ENCODE results near the gene BATF2.
A peak's percentile ranks its signal among the peaks of the same experiment; 100 is the strongest.
"Not testable (repeated sequence)": the region's sequence is repeated elsewhere in the genome, so short reads cannot be mapped to it uniquely, and the experiment has no call there.

Gene BATF2

GRCh38 chr11:65013130-65013887, 16.5 kb upstream of the BATF2 start:
- peak; percentile 90 to 93 for DNase-seq

DNA sequence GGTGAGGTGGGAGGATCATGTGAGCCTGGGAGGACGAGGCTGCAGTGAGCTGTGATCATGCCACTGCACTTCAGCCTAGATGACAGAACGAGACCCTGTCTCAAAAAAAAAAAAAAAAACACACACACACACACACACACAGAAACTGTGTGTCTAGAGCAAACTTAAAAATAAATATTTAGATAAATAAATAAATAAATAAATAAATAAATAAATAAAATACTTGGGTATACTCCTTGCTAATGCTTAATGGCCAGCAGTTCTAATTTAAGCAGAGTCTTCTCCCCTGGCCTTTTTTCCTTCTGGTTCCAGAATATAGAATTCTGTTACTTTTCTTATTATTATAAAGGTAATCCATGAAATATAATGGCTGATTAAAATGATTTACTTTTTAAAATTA, 12.1 kb upstream of the BATF2 start:
- DNase-seq = no peak

DNA sequence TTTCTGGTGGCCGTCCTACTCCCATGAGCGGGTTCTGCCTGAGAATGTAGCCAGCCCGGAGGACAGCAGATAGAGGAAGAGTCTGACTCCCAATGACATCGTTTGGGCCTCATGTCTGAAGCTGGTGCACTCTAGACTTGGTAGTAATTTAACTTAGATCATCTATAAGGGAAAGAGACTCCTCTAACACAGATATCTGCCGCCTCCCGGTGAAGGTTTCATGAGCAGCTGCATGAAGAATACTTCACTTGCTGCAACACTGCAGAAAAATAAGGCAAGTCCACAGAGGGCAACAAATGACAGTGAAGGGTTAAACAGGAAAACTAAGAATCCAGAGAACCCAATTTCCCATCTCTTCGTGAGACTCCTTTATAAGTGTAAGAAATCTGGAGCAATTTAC, 11.2 kb upstream of the BATF2 start:
- no peak for DNase-seq

- DNase-seq = not testable (repeated sequence)
These were observed 7.2 kb upstream of the BATF2 start for GRCh38 chr11:65003968-65004367.

- no peak for DNase-seq
These were observed 6.5 kb upstream of the BATF2 start for GRCh38 chr11:65003282-65003681.

GRCh38 chr11:65002706-65003105, 5.9 kb upstream of the BATF2 start:
- DNase-seq = no peak

- no peak for DNase-seq
These were observed 2.7 kb upstream of the BATF2 start for GRCh38 chr11:64999478-64999877.

- no peak for DNase-seq
These were observed 2.1 kb upstream of the BATF2 start for GRCh38 chr11:64998690-64999431.

- no peak for DNase-seq
These were observed 1.4 kb upstream of the BATF2 start for GRCh38 chr11:64998141-64998540.

DNA sequence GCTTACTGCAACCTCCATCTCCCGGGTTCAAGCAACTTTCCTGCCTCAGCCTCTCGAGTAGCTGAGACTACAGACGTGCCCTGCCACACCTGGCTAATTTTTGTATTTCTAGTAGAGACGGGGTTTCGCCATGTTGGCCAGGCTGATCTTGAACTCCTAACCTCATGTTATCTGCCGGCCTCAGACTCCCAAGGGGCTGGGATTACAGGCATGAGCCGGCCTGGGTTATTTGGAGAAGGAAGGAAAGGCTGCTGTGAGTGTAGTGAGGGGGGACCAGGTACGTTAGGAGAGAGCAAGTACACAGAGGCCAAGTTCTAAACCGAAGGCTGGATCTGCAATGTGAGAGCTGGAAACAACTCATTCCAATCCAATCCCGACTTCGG, 453 bp downstream of the BATF2 start:
- no peak for DNase-seq

GRCh38 chr11:64994318-64994717, 2.5 kb downstream of the BATF2 start:
- no peak for DNase-seq

DNA sequence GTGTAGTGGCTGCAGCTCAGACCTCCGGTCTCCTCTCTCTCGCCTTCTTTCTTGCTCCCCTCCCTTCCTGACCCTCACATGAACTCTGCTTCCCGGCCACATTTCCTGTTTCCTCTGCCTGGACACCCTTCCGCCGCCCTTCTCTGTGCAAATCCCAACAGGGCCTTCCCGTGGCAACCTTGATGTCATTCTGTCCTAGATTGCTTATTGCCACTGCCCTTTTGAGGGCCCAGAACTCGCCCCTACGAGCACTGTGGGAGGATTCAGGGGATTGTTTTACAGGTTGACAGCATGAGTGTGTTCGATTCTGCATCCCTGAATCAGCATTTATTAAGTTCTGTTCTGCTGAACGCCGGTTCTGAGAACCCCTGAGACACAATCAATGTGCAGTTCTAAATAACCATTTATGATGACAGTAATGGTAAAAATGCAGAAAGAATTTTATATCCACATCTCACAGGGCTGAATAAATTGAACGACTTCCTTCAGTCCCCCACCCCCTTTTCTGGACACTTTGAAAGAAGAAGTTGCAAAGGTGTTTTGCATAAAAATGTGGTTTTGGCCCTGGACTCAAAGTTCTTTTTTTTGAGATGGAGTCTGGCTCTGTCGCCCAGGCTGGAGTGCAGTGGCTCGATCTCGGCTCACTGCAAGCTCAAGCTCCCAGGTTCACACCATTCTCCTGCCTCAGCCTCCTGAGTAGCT, 6.4 kb downstream of the BATF2 start:
- DNase-seq = no peak

DNA sequence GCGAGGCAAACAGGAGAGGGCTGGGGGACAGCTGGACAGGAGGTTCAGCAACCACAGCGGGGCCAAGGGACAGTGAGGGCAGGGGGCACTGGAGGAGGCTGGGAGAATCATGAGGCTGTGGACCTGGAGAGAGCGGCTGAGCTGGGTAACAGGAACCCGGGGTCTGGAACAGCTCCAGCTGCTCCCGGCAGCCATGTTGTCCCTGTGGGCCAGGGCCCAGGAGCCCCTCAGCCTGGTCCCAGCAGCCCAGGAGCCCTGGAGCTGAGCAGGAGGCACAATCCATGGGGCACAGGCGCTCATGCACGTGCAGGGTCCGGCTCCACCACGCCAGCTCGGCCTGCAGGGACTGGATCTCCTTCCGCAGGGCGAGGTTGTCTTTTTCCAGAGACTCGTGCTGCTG, 7.4 kb downstream of the BATF2 start:
- no peak for DNase-seq

- no peak for DNase-seq
These were observed 8.5 kb downstream of the BATF2 start for GRCh38 chr11:64987998-64988854.

DNA sequence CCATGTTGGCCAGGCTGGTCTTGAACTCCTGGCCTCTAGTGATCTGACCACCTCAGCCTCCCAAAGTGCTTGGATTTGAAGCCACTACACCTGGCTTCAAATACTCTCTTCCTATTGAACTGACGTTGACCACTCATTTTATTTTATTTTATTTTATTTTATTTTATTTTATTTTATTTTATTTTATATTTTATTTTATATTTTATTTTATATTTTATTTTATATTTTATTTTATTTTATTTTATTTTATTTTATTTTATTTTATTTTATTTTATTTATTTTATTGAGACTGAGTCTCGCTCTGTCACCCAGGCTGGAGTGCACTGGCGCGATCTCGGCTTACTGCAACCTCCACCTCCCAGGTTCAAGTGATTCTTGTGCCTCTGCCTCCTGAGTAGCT, 13.4 kb downstream of the BATF2 start:
- not testable (repeated sequence) for DNase-seq

- DNase-seq = no peak
These were observed 20.1 kb downstream of the BATF2 start for GRCh38 chr11:64976651-64977050.

- DNase-seq = no peak
These were observed 22.6 kb downstream of the BATF2 start for GRCh38 chr11:64974124-64974523.

DNA sequence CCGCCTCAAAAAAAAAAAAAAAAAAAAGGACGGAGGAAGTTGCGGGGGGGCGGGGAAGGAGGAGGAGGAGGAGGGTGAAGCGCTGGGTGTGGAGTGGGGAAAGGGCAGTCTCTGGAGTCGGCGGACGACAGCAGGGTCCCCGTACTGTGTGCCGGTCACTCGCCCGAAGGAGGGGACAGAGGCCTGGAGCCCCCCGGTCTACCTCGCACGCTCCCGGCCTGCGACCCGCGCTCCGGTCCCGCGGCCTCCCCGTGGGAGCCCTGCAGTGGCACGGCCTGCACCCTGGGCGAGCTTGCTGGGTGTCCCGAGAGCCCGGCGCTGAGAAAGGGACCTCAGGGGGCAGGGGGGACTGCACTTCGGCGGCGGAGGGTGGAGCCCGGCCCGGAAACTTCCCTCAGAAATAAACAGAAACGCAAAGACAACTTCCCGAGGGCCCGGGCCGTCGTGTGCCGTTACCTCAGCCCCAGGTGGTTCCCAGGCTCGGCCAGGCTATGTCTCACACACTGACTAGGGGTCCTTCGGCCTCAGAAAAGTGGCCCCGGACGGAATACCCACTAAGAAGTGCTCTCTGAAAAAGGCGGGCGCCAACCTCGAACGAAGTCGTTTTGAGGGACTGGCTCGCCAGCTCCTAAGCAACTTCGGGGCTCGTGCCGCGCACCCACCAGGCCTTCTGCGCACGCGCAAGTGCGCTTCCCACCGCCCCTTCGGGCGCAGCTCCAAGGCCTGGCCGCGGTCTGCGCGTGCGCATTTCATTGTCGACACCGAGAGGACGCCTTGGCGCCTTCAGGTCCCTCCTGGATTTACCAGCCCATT, 25.1 kb downstream of the BATF2 start, which contains the start of gene MAJIN:
TSS of gene MAJIN (minus strand) at position 688 of the 813 bp plus-strand sequence. CDS start 12,703 bp downstream, outside the sequence.
- no peak for DNase-seq

DNA sequence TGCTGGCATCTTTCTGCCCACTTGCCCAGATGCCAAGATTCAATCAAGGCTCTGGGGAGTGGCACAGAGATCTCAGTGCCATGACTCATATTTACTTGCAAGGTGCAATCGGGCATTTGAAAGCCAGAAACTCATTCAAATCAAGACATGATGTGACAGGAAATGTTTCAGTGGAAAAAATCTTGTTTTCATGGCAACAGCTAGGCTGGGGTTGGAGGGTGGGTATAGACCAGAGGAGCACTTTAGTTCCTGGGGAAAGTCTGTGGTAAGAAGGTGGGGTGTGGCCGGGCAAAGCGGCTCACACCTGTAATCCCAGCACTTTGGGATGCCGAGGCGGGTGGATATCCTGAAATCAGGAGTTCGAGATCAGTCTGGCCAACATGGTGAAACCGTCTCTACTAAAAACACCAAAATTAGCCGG, 26.0 kb downstream of the BATF2 start:
- no peak for DNase-seq

GRCh38 chr11:64969209-64969608, 27.6 kb downstream of the BATF2 start:
- DNase-seq = no peak

GRCh38 chr11:64967375-64967774, 29.4 kb downstream of the BATF2 start:
- DNase-seq = no peak
